ENCODE results near the gene APOBEC3A.
"Not testable (repeated sequence)": the region's sequence is repeated elsewhere in the genome, so short reads cannot be mapped to it uniquely, and the experiment has no call there.

The APOBEC3A gene

GRCh38 chr22:38981005-38981991 lies 23.9 kb downstream of the APOBEC3A start:
- DNase-seq (ENCODE audit: low read depth, low spot score) = no peak

- DNase-seq (ENCODE audit: low read depth, low spot score) = no peak
These were observed 24.9 kb downstream of the APOBEC3A start, which contains the start of gene APOBEC3B for GRCh38 chr22:38981992-38982927. Gene APOBEC3B, plus strand, starts transcription at chr22:38982347. Its CDS starts 107 bp downstream, at chr22:38982454.

- no peak for DNase-seq (ENCODE audit: low read depth, low spot score)
These were observed 26.8 kb downstream of the APOBEC3A start for GRCh38 chr22:38984224-38984623.

DNA sequence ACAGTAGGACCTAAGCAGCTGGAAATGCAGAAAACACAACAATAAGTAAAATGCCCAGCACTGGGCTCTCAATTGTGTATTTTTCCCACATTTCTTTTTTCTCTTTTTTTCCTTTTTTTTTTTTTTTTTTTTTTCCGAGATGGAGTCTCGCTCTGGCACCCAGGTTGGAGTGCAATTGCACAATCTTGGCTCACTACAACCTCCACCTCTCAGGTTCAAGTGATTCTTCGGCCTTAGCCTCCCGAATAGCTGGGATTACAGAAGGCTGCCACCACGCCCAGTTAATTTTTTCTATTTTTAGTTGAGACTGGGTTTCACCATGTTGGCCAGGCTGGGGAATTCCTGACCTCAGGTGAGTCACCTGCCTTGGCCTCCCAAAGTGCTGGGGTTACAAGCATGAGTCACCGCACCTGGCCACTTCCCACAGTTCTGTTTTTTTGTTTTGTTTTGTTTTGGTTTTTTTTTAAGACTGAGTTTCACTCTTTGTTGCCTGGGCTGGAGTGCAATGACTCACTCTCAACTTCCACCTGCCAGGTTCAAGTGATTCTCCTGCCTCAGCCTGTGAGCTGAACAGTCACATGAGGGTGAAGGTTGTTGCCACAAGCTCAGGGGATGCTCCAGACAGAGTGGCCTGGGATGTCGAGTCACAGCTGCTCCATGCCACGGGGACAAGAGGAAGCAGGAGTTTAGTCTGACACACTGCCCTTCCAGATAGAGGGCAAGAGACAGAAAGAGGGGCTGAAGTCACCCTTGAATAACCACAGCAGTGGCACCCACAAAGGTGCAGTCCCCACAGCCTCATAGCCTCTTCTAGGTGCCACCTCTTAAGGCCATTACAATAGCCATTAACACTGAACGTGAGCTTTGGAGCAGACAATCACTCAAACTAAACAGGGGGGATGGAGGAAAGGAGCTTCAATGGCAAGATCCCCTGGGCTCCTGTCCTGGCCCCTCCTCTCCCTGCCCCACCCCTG lies 27.7 kb downstream of the APOBEC3A start:
- peak; percentile 29 for DNase-seq (ENCODE audit: low read depth, low spot score)

GRCh38 chr22:38986629-38987028 lies 29.2 kb downstream of the APOBEC3A start:
- no peak for DNase-seq (ENCODE audit: low read depth, low spot score)

DNA sequence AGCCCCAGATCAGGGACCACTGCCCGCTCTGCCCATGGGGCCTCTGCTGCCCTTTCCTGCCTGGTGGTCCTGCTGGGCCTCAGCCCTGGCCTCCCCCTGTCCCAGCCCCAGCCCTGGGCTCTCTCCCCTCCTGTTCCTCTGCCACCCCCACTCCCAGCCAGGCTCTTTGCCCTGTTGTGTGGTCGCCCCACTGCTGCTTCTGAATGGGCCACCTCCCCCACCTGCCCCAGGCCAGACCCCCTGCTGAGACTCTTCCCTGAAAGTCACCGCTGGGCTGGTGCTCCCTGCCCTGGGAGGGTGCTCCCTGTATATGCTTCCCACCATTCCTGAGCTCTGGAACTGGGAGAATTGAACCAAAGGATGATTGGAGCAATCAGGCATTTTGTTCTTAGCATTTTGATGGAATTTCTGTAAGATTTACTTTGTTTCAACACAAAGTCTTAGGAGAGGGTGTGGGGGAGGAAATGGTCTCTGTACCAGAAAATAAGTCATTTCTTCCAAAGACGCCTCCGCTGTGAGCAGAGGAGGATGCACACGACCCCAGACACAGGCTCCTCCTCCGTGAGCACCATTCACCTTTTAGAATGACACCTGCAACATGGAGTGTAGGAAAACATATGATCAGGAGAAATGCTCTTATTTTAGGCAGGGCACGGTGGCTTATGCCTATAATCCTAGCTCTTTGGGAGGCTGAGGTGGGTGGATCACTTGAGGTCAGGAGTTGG lies 29.9 kb downstream of the APOBEC3A start:
- DNase-seq (ENCODE audit: low read depth, low spot score) = no peak

- no peak for DNase-seq (ENCODE audit: low read depth, low spot score)
These were observed 32.1 kb downstream of the APOBEC3A start for GRCh38 chr22:38989466-38989865.

DNA sequence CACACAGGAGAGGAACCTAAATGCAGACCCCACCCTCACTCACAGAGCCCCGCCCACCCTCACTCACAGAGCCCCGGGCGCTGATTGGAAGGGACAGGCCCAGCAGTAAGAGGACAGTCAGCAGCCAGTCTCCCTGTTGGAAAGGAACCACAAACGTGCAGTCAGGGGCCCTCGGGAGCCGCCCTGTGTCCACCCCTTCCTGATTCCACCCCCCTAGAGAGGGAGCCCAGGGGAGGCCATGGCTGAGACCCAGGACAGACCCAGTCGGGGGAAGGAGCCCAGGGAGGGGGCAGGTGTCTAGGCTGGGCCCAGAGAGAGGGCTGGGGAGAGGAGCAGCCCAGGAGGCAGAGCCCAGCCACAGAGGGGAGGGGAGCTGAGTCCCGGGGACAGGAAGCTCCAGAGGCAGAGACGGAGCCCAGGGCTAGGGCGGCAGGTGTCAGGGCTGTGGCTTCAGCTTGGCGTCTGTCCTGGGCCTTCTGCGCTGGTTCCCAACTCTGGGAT lies 35.5 kb downstream of the APOBEC3A start:
- DNase-seq (ENCODE audit: low read depth, low spot score) = not testable (repeated sequence)

GRCh38 chr22:38996105-38996504 lies 38.7 kb downstream of the APOBEC3A start:
- DNase-seq (ENCODE audit: low read depth, low spot score) = no peak

GRCh38 chr22:38997518-38997917 lies 40.1 kb downstream of the APOBEC3A start:
- no peak for DNase-seq (ENCODE audit: low read depth, low spot score)

- DNase-seq (ENCODE audit: low read depth, low spot score) = peak; percentile 43
These were observed 45.8 kb downstream of the APOBEC3A start for GRCh38 chr22:39003165-39003638.

- no peak for DNase-seq (ENCODE audit: low read depth, low spot score)
These were observed 49.8 kb downstream of the APOBEC3A start for GRCh38 chr22:39007177-39007576.

DNA sequence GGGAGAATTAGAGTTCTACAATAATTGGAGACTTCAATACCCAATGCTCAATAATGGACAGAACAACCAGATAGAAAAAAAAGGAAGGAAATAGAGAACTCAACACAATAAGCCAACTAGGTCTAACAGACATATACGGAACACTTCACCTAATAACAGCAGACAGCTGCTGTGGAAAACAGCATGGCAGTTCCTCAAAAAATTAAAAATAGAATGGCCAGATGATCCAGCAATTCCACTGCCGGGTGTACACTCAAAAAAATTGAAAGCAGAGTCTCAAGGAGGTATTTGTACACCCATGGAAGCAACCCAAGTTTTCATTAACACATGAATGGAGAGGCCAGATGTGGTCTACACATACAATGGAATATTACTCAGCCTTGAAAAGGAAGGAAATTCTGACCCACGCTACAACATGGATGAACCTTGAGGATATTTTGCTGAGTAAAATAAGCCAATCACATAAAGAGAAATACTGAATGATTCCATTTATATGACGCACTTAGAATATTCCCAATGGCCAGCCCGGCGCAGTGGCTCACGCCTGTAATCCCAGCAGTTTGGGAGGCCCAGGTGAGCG lies 51.0 kb downstream of the APOBEC3A start:
- DNase-seq (ENCODE audit: low read depth, low spot score) = not testable (repeated sequence)

DNA sequence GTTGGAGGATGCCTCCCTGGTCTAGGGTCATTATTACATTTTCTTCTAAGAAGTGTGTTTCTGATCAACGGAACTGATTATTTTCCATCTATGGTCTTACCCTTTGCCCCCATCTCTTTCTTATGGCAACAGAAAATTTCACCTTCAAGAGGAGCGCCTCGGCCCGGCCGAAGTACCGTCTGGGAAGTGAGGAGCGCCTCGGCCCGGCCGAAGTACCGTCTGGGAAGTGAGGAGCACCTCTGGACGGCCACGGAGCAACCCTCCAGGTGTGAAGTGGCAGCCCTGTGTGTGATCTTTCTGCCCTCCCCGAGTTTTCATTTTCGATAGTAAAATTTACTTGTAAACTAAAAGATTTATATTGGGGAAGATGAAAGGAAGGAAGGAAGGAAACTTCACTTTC lies 53.5 kb downstream of the APOBEC3A start:
- DNase-seq (ENCODE audit: low read depth, low spot score) = no peak
